Measurements from ENCODE around the gene FAM20A. TPM values are rescaled to one million over a fixed set of nuclear protein-coding genes. Genes with fewer than 3 reads are reported as not detected.

The FAM20A gene
- polyA plus RNA-seq, 3 donors = 0.91 to 1.6 TPM; not detected in 1

GRCh38 chr17:68560966-68561720 is 40.0 kb downstream of the FAM20A start:
- H3K9ac ChIP-seq (ENCODE audit: insufficient read depth, low read length, poor library complexity, severe bottlenecking) = no peak overlapping the region
- Mint-ChIP-seq H3K27me3 (ENCODE audit: low read depth in 3 of 3) (peaks cover 2 to 6% (median 4%) of the 10 kb centered on the region in 3 donors), H3K27ac (no peak overlapping the region), H3K9me3 (peaks cover 0 to 3% (median 0%) of the 10 kb centered on the region in 7 donors), H3K4me3 (no peak overlapping the region), H3K36me3 (peaks cover 0 to 2% of the 10 kb centered on the region in 2 donors), H3K4me1 (peaks cover 10% of the 10 kb centered on the region)
- H3K4me1 ChIP-seq (ENCODE audit: control insufficient read depth in 1 of 2, insufficient read depth in 2 of 2, low read length in 2 of 2) = peaks cover 3 to 5% of the 10 kb centered on the region in 2 donors
- no peak for DNase-seq
- intact Hi-C loops (cut with micrococcal nuclease) = loop anchor here in 1 of 2 donors (10.0 kb wide), 1 partner anchor 54 kb away; no protein-coding TSS in a partner anchor
- no CpG with 5 or more reads among the region's 3 CpGs for WGBS (ENCODE audit: insufficient coverage)
- no peak overlapping the region for H3K4me2 ChIP-seq (replicated peaks; ENCODE audit: extremely low read depth, low read length, poor library complexity, severe bottlenecking)
- no peak overlapping the region for H2AFZ ChIP-seq (ENCODE audit: insufficient read depth, low read depth, low read length, poor library complexity, severe bottlenecking)
- H3K79me2 ChIP-seq (ENCODE audit: insufficient read depth, low read length) = no peaks in the 10 kb centered on the region
- no peak overlapping the region for H3K27ac ChIP-seq (ENCODE audit: low read depth in 1 of 2, low read length in 2 of 2)
- no peaks in the 10 kb centered on the region for H3K9me3 ChIP-seq (replicated peaks in 1 of 2; ENCODE audit: control insufficient read depth in 1 of 2, insufficient read depth in 1 of 2, low read length in 2 of 2)
- H3K4me3 ChIP-seq (replicated peaks in 1 of 3; ENCODE audit: low read depth in 2 of 3, low read length in 3 of 3) = no peak overlapping the region
- no peaks in the 10 kb centered on the region for H4K20me1 ChIP-seq (ENCODE audit: insufficient read depth, low read length)
- no peaks in the 10 kb centered on the region for H3K27me3 ChIP-seq (ENCODE audit: control insufficient read depth in 2 of 2, insufficient read depth in 2 of 2, low read length in 2 of 2)
- H3K36me3 ChIP-seq (replicated peaks in 1 of 2; ENCODE audit: control insufficient read depth in 1 of 2, insufficient read depth in 2 of 2, low read length in 2 of 2) = no peaks in the 10 kb centered on the region
- no peak for TF ChIP-seq CTCF (IDR thresholded peaks at IDR 0.05)

GRCh38 chr17:68559316-68559715 is 41.9 kb downstream of the FAM20A start:
- no peak overlapping the region for H3K27ac Mint-ChIP-seq

More at GRCh38 chr17:68559316-68559715, 41.9 kb downstream of the FAM20A start:
- Histone ChIP-seq H3K36me3 (replicated peaks in 1 of 2; ENCODE audit: control insufficient read depth in 1 of 2, insufficient read depth in 2 of 2, low read length in 2 of 2) (no peaks in the 10 kb centered on the region), H3K4me1 (ENCODE audit: control insufficient read depth in 1 of 2, insufficient read depth in 2 of 2, low read length in 2 of 2) (no peaks in the 10 kb centered on the region), H3K4me2 (replicated peaks; ENCODE audit: extremely low read depth, low read length, poor library complexity, severe bottlenecking) (no peak overlapping the region), H3K79me2 (ENCODE audit: insufficient read depth, low read length) (no peaks in the 10 kb centered on the region), H2AFZ (ENCODE audit: insufficient read depth, low read depth, low read length, poor library complexity, severe bottlenecking) (no peak overlapping the region), H3K9ac (ENCODE audit: insufficient read depth, low read length, poor library complexity, severe bottlenecking) (no peak overlapping the region), H3K9me3 (replicated peaks in 1 of 2; ENCODE audit: control insufficient read depth in 1 of 2, insufficient read depth in 1 of 2, low read length in 2 of 2) (no peaks in the 10 kb centered on the region), H3K27me3 (ENCODE audit: control insufficient read depth in 2 of 2, insufficient read depth in 2 of 2, low read length in 2 of 2) (no peaks in the 10 kb centered on the region), H3K27ac (ENCODE audit: low read depth in 1 of 2, low read length in 2 of 2) (no peak overlapping the region), H4K20me1 (ENCODE audit: insufficient read depth, low read length) (no peaks in the 10 kb centered on the region), H3K4me3 (replicated peaks in 1 of 3; ENCODE audit: low read depth in 2 of 3, low read length in 3 of 3) (no peak overlapping the region)
- Mint-ChIP-seq H3K27me3 (ENCODE audit: low read depth in 3 of 3) (peaks cover 0 to 4% (median 4%) of the 10 kb centered on the region in 3 donors), H3K4me3 (no peak overlapping the region), H3K4me1 (peaks cover 3% of the 10 kb centered on the region), H3K9me3 (peaks cover 0 to 3% (median 0%) of the 10 kb centered on the region in 7 donors), H3K36me3 (no peaks in the 10 kb centered on the region)
- WGBS (ENCODE audit: insufficient coverage) = no CpG with 5 or more reads among the region's 1 CpG
- intact Hi-C loops (cut with micrococcal nuclease) = no loop called here
- DNase-seq = no peak
- no peak for TF ChIP-seq CTCF (IDR thresholded peaks at IDR 0.05)

Data from CD14-positive monocyte (primary cell).